Activated CD8-positive, alpha-beta T cell treated with anti-CD3 and anti-CD28 coated beads for 36 hours (primary cell): ENCODE data around the gene NOD1. TPM values are rescaled to one million over a fixed set of nuclear protein-coding genes. Genes with fewer than 3 reads are reported as not detected.

Experiments used
- ATAC-seq: fragments of 200-7000 bp; cut with Tn5 transposase; one replicate; pipeline ENCODE4 v1.10.0; 2021; ENCODE audit warnings: mild to moderate bottlenecking, moderate library complexity
- CTCF ChIA-PET: fragments of 350-600 bp; sonication (Branson Sonifier 250); formaldehyde crosslinking; loops from one replicate; lab custom pipeline; 2021; ENCODE audit warnings: antibody characterized with exemption; lab: Charles Lee
- POLR2A ChIA-PET: fragments of 350-600 bp; sonication (Branson Sonifier 250); formaldehyde crosslinking; loops from one replicate; lab custom pipeline; 2021; ENCODE audit warnings: antibody characterized with exemption; lab: Charles Lee
- DNase-seq: peaks from one replicate; pipeline ENCODE4 v3.0.0-alpha.2; 2020
- H3K27ac Mint-ChIP-seq: one replicate; pipeline ENCODE4 v1.8.0; 2021; ENCODE audit warnings: mild to moderate bottlenecking, mixed read lengths
- H3K27me3 Mint-ChIP-seq: one replicate; pipeline ENCODE4 v1.8.0; 2021; ENCODE audit warnings: mixed read lengths
- H3K36me3 Mint-ChIP-seq: one replicate; pipeline ENCODE4 v1.8.0; 2021; ENCODE audit warnings: low read depth, mixed read lengths
- H3K4me1 Mint-ChIP-seq: one replicate; pipeline ENCODE4 v1.8.0; 2021; ENCODE audit warnings: low read depth, mixed read lengths
- H3K4me3 Mint-ChIP-seq: one replicate; pipeline ENCODE4 v1.8.0; 2021; ENCODE audit warnings: mild to moderate bottlenecking, moderate library complexity, mixed read lengths
- H3K9me3 Mint-ChIP-seq: one replicate; pipeline ENCODE4 v1.8.0; 2021; ENCODE audit warnings: mixed read lengths
- intact Hi-C: fragments of 100-400 bp; cut with micrococcal nuclease; formaldehyde crosslinking; loops from one replicate; pipeline ENCODE4 v1.10.0; 2022
- total RNA-seq, 2 experiments: library from RNA; stranded (reverse); gene quantifications; one replicate each; pipeline ENCODE4 v1.2.3, GENCODE V29; 2021
- TF ChIP-seq, protein P1 (sequence below): fragments of 200-600 bp; IDR thresholded peaks from one replicate; pipeline ENCODE4 v1.8.0; 2022; ENCODE audit warnings: antibody characterized with exemption, mild to moderate bottlenecking

The NOD1 gene
- total RNA-seq, 2 experiments from 2014 or later: 11.5 to 12.5 TPM

DNA sequence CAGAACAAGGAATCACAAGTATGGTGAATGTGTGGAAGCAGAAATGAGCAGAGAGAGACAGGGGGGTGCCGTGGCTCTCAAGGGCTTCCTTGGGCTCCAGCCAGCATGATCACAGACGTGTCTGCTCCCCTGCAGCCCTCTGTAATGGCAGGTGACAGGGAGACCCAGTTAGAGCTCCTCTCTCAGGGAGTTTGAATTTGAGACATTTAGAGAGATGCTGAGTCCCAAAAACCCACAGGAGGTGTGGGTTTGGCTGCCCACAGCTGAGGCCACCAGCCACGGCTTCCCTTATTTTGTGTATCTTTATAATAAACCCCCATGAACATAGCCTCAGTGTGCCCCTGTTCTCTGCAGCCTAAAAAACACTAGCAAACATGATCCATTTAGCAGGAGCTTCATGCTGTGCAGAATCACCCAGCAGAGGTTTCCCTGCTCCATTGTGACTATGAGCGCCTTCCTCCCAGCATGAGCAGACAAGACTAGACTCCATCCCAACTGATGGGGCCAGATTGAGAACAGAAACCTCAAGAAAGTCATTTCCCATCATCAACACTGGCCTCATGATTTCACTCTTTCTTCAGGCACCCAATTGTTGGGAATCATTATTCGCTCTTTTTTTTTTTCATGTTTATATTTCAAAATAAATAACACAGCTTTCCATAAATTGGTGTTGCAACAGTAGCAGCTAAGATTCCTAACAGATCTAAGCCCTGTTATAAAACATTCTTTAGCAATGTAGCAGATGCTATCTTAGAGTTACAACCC, 13.4 kb downstream of the NOD1 start:
- ChIA-PET CTCF (interaction anchor here (0.8 to 1.2 kb wide), 2 partner anchors 13 to 84 kb away, joined by 3 read pairs; no protein-coding TSS in a partner anchor), POLR2A (interaction anchor here (0.9 to 1.6 kb wide), 2 partner anchors 11 to 14 kb away, joined by 4 to 5 read pairs; partner anchors contain the start of gene NOD1)
- TF ChIP-seq, protein P1, sequence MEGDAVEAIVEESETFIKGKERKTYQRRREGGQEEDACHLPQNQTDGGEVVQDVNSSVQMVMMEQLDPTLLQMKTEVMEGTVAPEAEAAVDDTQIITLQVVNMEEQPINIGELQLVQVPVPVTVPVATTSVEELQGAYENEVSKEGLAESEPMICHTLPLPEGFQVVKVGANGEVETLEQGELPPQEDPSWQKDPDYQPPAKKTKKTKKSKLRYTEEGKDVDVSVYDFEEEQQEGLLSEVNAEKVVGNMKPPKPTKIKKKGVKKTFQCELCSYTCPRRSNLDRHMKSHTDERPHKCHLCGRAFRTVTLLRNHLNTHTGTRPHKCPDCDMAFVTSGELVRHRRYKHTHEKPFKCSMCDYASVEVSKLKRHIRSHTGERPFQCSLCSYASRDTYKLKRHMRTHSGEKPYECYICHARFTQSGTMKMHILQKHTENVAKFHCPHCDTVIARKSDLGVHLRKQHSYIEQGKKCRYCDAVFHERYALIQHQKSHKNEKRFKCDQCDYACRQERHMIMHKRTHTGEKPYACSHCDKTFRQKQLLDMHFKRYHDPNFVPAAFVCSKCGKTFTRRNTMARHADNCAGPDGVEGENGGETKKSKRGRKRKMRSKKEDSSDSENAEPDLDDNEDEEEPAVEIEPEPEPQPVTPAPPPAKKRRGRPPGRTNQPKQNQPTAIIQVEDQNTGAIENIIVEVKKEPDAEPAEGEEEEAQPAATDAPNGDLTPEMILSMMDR: no peak
- ATAC-seq (no peak), DNase-seq (no peak)
- Mint-ChIP-seq H3K4me3 (no peak overlapping the region), H3K4me1 (peaks cover 37% of the 10 kb centered on the region), H3K27ac (no peak overlapping the region), H3K27me3 (no peaks in the 10 kb centered on the region), H3K9me3 (no peaks in the 10 kb centered on the region), H3K36me3 (peaks cover 3% of the 10 kb centered on the region)
- intact Hi-C loops: no loop called here

DNA sequence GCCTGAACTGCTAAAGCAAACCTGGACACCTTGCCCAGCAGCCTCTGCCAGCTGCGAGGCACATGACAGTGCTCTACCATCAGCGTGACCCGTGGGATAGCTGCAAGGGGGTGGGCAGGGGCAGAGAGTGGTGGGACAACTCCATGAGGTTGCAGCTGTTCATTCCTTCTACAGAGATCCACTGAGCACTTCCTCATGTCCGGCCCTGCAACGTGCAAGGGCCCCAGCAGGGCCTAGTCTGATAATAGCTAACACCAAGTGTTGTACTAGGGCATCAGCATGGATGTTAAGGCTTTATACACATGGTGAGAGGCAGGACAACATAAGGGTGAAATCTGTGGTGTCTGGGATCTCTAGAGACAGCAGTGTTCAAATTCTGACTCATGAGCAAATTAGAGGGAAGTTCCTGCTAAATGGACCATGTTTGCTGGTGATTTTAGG, 14.3 kb downstream of the NOD1 start:
- intact Hi-C loops: no loop called here
- no peak for ATAC-seq
- peaks cover 28% of the 10 kb centered on the region for H3K4me1 Mint-ChIP-seq
- ChIA-PET POLR2A (no interaction called here), CTCF (interaction anchor here (1.1 kb wide), 1 partner anchor 100 kb away, joined by 3 read pairs; no protein-coding TSS in a partner anchor)
- H3K27ac Mint-ChIP-seq: no peak overlapping the region
- TF ChIP-seq, protein P1: no peak
- no peaks in the 10 kb centered on the region for H3K9me3 Mint-ChIP-seq
- no peak for DNase-seq
- no peak overlapping the region for H3K4me3 Mint-ChIP-seq
- H3K27me3 Mint-ChIP-seq: no peaks in the 10 kb centered on the region
- peaks cover 3% of the 10 kb centered on the region for H3K36me3 Mint-ChIP-seq

- no peaks in the 10 kb centered on the region for H3K27me3 Mint-ChIP-seq
- H3K36me3 Mint-ChIP-seq: peaks cover under 1% of the 10 kb centered on the region
- H3K4me1 Mint-ChIP-seq: peaks cover 22% of the 10 kb centered on the region
- H3K27ac Mint-ChIP-seq: no peak overlapping the region
- ATAC-seq (no peak), DNase-seq (no peak)
- TF ChIP-seq, protein P1: no peak
- POLR2A ChIA-PET: interaction anchor here (1.0 kb wide), 1 partner anchor 14 kb away, joined by 3 read pairs; no protein-coding TSS in a partner anchor
- CTCF ChIA-PET: interaction anchor here (1.1 kb wide), 1 partner anchor 101 kb away, joined by 3 read pairs; no protein-coding TSS in a partner anchor
- H3K4me3 Mint-ChIP-seq: no peak overlapping the region
- H3K9me3 Mint-ChIP-seq: no peaks in the 10 kb centered on the region
- intact Hi-C loops: no loop called here
Measured at GRCh38 chr7:30463405-30464145, 15.0 kb downstream of the NOD1 start.

- Mint-ChIP-seq H3K9me3 (no peaks in the 10 kb centered on the region), H3K27ac (no peak overlapping the region), H3K27me3 (no peaks in the 10 kb centered on the region), H3K4me3 (no peak overlapping the region), H3K4me1 (peaks cover 13% of the 10 kb centered on the region), H3K36me3 (peaks cover 3% of the 10 kb centered on the region)
- ChIA-PET POLR2A (no interaction called here), CTCF (no interaction called here)
- TF ChIP-seq, protein P1: no peak
- intact Hi-C loops: no loop called here
- ATAC-seq (no peak), DNase-seq (no peak)
Measured at GRCh38 chr7:30462179-30462578, 16.4 kb downstream of the NOD1 start.
